ENCODE data around the gene ACSL3. TPM values are rescaled to one million over a fixed set of nuclear protein-coding genes. Genes with fewer than 3 reads are reported as not detected.

ACSL3 gene
- total RNA-seq, 1 experiment from 2014 or later: 85.2 TPM

- H3K36me3 ChIP-seq (ENCODE audit: control insufficient read depth, insufficient read depth, low read length): no peaks in the 10 kb centered on the region
- H3K4me3 ChIP-seq (ENCODE audit: low read depth in 2 of 2, low read length in 2 of 2): no peak overlapping the region
- intact Hi-C loops (cut with micrococcal nuclease; ENCODE audit: unreplicated experiment) (no loop called here), in situ Hi-C loops (cut with HindIII; ENCODE audit: low pct_unique_long_range_greater_than_20kb, low sequenced_read_pairs) (no loop called here)
- no peak for ATAC-seq
- DNase-seq (ENCODE audit: low read depth, low spot score): no peak
- POLR2A ChIA-PET: no interaction called here
- TF ChIP-seq REST (IDR thresholded peaks at IDR 0.05; ENCODE audit: insufficient read depth in 1 of 2, low read depth in 2 of 2, low read length in 1 of 2) (no peak), POLR2AphosphoS5 (IDR thresholded peaks at IDR 0.05; ENCODE audit: low read depth, low read length) (no peak), TCF7L2 (IDR thresholded peaks at IDR 0.05; ENCODE audit: low read depth, low read length) (no peak), SIN3A (IDR thresholded peaks at IDR 0.05; ENCODE audit: borderline replicate concordance, insufficient read depth, low read depth, low read length) (no peak), CTCF (IDR thresholded peaks at IDR 0.05) (no peak)
- no TSS peak for BruUV-seq (replicated peaks)
- H3K4me1 ChIP-seq (ENCODE audit: control insufficient read depth, insufficient read depth, low read length): peaks cover 27% of the 10 kb centered on the region
- H3K27me3 ChIP-seq (ENCODE audit: control insufficient read depth, insufficient read depth, low read length): no peaks in the 10 kb centered on the region
- H3K9me3 ChIP-seq (ENCODE audit: control insufficient read depth, insufficient read depth, low read depth, low read length): no peaks in the 10 kb centered on the region
- CTCF ChIA-PET: interaction anchor here (0.6 kb wide), 1 partner anchor 35 kb away, joined by 3 read pairs; no protein-coding TSS in a partner anchor
- H3K27ac ChIP-seq (ENCODE audit: low read length): no peak overlapping the region
These were observed 11.7 kb downstream of the ACSL3 start for GRCh38 chr2:222872551-222872950.

GRCh38 chr2:222875482-222875881 lies 14.6 kb downstream of the ACSL3 start:
- in situ Hi-C loops (cut with HindIII; ENCODE audit: low pct_unique_long_range_greater_than_20kb, low sequenced_read_pairs) (no loop called here), intact Hi-C loops (cut with micrococcal nuclease; ENCODE audit: unreplicated experiment) (no loop called here)
- ATAC-seq (no peak), DNase-seq (ENCODE audit: low read depth, low spot score) (no peak)
- ChIA-PET CTCF (no interaction called here), POLR2A (interaction anchor here (0.7 kb wide), 1 partner anchor 22 kb away, joined by 3 read pairs; no protein-coding TSS in a partner anchor)
- Histone ChIP-seq H3K36me3 (ENCODE audit: control insufficient read depth, insufficient read depth, low read length) (no peaks in the 10 kb centered on the region), H3K27ac (ENCODE audit: low read length) (no peak overlapping the region), H3K27me3 (ENCODE audit: control insufficient read depth, insufficient read depth, low read length) (no peaks in the 10 kb centered on the region), H3K4me1 (ENCODE audit: control insufficient read depth, insufficient read depth, low read length) (peaks cover 28% of the 10 kb centered on the region), H3K4me3 (ENCODE audit: low read depth in 2 of 2, low read length in 2 of 2) (no peak overlapping the region), H3K9me3 (ENCODE audit: control insufficient read depth, insufficient read depth, low read depth, low read length) (no peaks in the 10 kb centered on the region)
- BruUV-seq (replicated peaks): no TSS peak
- TF ChIP-seq TCF7L2 (IDR thresholded peaks at IDR 0.05; ENCODE audit: low read depth, low read length): no peak
- no peak for TF ChIP-seq REST (IDR thresholded peaks at IDR 0.05; ENCODE audit: insufficient read depth in 1 of 2, low read depth in 2 of 2, low read length in 1 of 2)
- TF ChIP-seq CTCF (IDR thresholded peaks at IDR 0.05): no peak
- TF ChIP-seq SIN3A (IDR thresholded peaks at IDR 0.05; ENCODE audit: borderline replicate concordance, insufficient read depth, low read depth, low read length): no peak
- no peak for TF ChIP-seq POLR2AphosphoS5 (IDR thresholded peaks at IDR 0.05; ENCODE audit: low read depth, low read length)

Data from Panc1 (cell line).